A549 treated with Mapracorat at 1 μM for 4 hours (cell line): ENCODE results near the gene PSTPIP2. TPM values are rescaled to one million over a fixed set of nuclear protein-coding genes. Genes with fewer than 3 reads are reported as not detected.

Experiments
- total RNA-seq: library from RNA; stranded (reverse); fragments of 200-300 nt; extraction: Qiagen RNA extraction; gene quantifications from 5 replicates; pipeline ENCODE4 v1.2.3, GENCODE V29; 2022

Gene PSTPIP2, protein sequence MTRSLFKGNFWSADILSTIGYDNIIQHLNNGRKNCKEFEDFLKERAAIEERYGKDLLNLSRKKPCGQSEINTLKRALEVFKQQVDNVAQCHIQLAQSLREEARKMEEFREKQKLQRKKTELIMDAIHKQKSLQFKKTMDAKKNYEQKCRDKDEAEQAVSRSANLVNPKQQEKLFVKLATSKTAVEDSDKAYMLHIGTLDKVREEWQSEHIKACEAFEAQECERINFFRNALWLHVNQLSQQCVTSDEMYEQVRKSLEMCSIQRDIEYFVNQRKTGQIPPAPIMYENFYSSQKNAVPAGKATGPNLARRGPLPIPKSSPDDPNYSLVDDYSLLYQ
- 0.17 to 0.52 TPM (median 0.23 TPM) in 5 replicates for total RNA-seq

DNA sequence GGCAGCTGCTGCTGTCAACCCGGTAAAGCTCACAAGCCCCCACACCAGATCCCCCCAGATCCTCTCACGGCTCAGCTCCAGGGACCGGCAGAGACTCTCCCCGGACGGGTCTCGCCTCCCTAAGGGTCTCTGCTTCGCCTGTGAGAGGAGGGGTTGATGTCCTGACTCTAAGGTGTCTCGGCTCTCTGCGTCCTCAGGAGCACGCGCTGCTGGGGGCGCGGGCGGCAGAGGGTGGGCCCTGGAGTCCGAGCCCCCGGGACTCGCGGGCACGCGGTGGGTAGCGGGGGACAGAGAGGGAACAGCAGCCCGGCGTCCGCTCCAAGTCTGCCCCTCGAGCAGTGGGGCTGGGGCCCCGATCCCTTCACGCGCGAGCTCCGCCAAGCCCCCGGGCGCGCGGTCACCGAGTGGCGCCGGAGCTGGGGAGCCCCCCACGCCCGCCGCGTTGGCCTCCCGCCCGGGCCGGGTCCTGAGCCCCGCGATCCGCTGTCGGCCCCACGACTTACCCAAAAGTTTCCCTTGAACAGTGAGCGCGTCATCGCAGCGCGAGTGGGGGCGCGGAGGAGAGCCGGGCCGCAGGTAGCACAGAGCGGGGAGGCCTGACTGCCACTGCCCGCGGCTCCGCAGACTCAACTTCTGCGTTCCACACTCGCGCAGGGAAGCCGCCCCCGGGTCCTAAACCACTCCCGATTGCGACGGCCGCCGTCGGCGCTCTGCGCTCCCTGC lies at the start of gene PSTPIP2:
Gene PSTPIP2, minus strand, starts transcription at position 608 of the 723 bp plus-strand sequence. Its CDS starts 72 bp downstream, at position 536.

DNA sequence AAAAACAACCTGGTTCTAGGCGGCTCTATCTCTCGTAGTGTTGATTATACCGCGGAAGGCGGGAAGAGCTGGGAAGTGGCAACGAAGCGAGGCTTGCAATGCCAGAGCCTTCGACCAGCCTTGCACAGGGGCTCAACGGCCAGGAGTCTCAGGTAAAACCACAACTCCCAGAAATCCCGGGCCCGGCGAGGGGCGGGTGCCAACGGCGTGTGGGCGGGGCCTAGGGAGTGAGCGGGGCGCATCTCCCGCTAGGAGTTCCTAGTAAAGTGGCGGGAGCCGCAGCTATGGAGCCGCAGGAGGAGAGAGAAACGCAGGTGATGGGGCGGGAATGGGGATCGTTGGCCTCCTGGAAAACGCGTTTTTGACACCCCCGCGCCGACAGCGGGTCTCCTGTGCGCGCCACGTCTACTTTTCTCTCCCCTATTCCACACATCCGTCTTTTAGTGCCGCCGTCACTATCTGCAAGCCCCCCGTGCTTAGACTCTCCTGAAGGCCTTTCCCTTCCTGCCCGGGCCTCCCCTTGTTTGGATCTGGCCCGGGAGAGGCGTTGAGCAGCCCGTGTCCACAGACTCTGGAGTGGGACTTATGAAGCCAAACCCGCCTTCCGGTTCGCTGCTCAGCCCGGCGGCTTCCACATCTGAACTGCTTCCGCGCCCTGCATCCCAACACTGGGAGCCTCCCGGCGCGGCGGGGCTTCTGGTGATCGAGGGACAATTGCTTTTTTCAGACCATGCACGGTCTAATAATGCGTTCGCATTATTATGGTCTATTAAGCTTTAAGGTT lies 32.3 kb upstream of the PSTPIP2 start, which contains the start of gene HAUS1:
Gene HAUS1, plus strand, starts transcription at position 258 of the 784 bp plus-strand sequence. Its CDS starts 27 bp downstream, at position 285.

DNA sequence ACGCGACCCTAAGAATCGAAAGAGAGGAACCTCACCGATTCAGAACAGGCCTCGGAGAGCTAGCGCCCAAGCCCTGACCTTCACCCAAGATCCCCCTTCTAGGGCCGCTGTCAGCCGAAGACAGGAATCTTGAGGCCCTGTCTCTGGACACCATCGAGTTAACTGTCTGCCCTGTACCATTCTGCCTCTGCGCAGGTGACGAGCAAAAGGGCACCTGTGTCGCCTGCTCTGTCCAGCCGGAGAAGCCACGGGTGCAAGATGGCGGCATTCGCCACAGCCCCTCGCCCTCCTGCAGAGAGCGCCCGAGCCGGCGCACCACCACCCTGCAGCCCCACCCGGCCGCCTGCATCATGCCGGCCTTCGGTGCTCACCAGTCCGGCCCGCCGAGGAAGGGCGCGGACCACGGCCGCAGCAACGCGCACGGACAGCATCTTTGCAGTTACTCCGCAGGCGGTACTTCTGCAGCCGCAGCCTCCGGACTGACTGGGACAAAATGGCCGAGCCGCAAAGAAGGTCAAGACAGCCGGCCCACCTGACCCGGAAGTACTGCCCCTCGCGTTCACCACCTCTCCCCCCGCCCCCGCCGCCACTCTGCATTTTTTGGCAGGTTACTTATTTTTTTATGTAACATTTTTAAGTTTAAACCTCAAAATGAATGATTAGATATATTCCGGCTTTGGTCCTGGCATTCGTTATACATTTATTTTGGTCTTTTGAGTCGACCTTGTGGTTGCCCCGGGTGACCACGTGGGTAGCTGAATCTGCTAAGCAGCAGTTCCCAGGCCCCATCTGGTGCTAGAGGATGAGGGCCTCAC lies 25.9 kb upstream of the PSTPIP2 start, which contains the start of gene ATP5F1A:
Gene ATP5F1A, minus strand, starts transcription at position 496 of the 815 bp plus-strand sequence. Its CDS starts 65 bp downstream, at position 431.

DNA sequence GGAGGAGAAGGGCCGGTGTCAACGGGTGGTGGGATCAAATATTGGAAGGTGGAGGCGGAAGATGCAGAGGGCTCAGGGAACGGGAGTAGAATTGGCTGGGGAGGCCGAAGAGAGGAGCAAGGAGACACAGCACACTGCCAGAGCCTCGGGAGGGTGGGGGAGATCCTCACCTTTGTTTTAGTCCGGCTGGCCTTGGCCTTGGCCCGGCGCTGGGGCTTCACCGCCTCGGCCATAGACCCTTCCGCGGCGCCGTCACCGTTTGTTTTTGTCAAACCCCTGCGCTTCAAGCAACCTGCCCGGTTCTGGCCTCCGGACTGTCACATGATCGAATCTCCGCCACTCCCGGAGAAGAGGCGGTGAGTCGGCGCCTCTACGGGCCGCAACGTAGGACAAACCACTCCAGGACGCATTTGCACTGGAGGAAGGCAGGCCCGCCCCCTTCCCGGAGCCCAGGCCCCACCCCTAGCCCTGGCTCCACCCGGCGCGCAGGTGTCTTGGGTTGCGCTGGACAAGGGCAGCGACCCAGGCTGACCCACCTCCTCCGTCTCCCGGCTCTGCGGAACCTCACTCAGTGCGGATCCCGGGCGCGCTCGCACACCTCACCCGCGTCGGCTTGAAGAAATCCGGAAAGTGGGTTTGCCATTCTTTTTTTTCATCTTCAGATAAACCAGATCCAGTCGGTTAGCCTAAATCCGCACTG lies 104.9 kb downstream of the PSTPIP2 start, which contains the start of gene EPG5:
Gene EPG5, minus strand, starts transcription at position 323 of the 700 bp plus-strand sequence. Its CDS starts 90 bp downstream, at position 233.

Other genes starting within 250 kb of the PSTPIP2 start
- not detected in 5 replicates for gene SIGLEC15, start 246.6 kb downstream of the PSTPIP2 start, total RNA-seq
- 3.3 to 4.1 TPM (median 3.8 TPM) in 5 replicates for gene EPG5, start 104.9 kb downstream of the PSTPIP2 start, total RNA-seq
- 309 to 326 TPM (median 315 TPM) in 5 replicates for gene ATP5F1A, start 26.0 kb upstream of the PSTPIP2 start, total RNA-seq
- 35.1 to 54.8 TPM (median 35.9 TPM) in 5 replicates for gene HAUS1, start 32.1 kb upstream of the PSTPIP2 start, total RNA-seq